HL-60 (cell line): ENCODE results near the gene SGSH.

Experiments
- DNase-seq, 2 experiments: peaks; one replicate each; pipeline ENCODE4 v3.0.0-alpha.2; 2010 to 2020; ENCODE audit warnings: low read depth in 1 of 2, low spot score in 1 of 2
- H3K27ac ChIP-seq: fragments of 250-450 bp; sonication (Bioruptor Pico); replicated peaks from 2 replicates; pipeline ENCODE4 v1.5.1; 2020; ENCODE audit warnings: mild to moderate bottlenecking, moderate library complexity
- H3K27me3 ChIP-seq: fragments of 250-450 bp; sonication (Bioruptor Pico); 2 replicates; pipeline ENCODE4 v1.5.1; 2021; ENCODE audit warnings: mild to moderate bottlenecking, moderate library complexity; ENCODE audit not compliant: insufficient read depth, poor library complexity, severe bottlenecking
- H3K4me3 ChIP-seq: replicated peaks from 2 replicates; pipeline ENCODE4 v1.5.1; 2011; ENCODE audit warnings: mild to moderate bottlenecking, control low read depth, low read length; ENCODE audit not compliant: insufficient read depth
- GABPA ChIP-seq: IDR thresholded peaks from 2 replicates; pipeline ENCODE4 v1.6.1; 2012; ENCODE audit warnings: low read depth
- POLR2AphosphoS5 ChIP-seq: IDR thresholded peaks from 2 replicates; pipeline ENCODE4 v1.6.1; 2012; ENCODE audit warnings: low read depth
- SPI1 ChIP-seq: IDR thresholded peaks from 2 replicates; pipeline ENCODE4 v1.6.1; 2012; ENCODE audit warnings: low read depth, mild to moderate bottlenecking, borderline replicate concordance
- TF ChIP-seq, protein P1 (sequence below): IDR thresholded peaks from 2 replicates; pipeline ENCODE4 v1.6.1; 2012; ENCODE audit warnings: low read depth; ENCODE audit not compliant: insufficient replicate concordance
- TF ChIP-seq, protein P2 (sequence below): IDR thresholded peaks from one replicate; pipeline ENCODE4 v1.5.1; 2011; ENCODE audit warnings: low read length, control low read depth, inconsistent platforms; ENCODE audit not compliant: insufficient read depth

Gene SGSH

DNA sequence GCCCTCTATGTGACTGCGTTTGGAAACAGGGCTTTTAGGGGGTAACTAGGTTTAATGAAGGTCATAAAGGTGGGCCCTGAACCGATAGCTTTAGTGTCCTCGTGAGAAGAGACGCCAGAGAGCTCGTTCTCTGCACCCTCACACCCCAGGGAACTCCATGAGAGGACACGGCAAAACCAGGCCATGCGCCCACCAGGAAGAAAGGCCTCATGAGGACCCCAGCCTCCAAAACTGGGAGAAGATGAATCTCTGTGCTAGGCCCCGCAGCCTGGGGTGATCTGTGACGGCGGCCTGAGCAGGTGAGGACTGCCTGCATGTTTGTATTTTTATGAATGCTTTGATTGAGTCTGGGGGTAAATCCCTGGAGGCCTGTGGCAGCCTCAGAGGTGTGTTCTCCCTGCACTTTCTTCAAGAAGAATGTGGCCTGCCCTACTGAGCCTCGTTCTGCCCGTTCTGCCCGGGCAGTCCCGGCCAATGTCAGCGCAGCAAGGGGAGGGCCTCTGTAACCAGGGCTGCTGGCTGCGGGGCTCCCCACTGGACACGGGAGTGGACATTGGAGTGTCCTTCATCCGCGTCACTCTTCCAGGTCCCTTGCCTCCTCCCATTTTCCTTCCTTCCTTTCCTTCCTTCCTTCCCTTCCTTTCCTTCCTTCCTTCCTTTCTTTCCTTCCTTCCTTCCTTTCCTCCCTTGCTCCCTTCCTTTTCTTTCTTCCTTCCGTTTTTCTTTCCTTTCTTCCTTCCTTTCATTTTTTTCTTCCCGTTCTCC lies 33.7 kb upstream of the SGSH start:
- H3K4me3 ChIP-seq: no peak overlapping the region
- H3K27ac ChIP-seq: no peak overlapping the region
- TF ChIP-seq GABPA: no peak
- TF ChIP-seq SPI1: no peak
- TF ChIP-seq, protein P1, sequence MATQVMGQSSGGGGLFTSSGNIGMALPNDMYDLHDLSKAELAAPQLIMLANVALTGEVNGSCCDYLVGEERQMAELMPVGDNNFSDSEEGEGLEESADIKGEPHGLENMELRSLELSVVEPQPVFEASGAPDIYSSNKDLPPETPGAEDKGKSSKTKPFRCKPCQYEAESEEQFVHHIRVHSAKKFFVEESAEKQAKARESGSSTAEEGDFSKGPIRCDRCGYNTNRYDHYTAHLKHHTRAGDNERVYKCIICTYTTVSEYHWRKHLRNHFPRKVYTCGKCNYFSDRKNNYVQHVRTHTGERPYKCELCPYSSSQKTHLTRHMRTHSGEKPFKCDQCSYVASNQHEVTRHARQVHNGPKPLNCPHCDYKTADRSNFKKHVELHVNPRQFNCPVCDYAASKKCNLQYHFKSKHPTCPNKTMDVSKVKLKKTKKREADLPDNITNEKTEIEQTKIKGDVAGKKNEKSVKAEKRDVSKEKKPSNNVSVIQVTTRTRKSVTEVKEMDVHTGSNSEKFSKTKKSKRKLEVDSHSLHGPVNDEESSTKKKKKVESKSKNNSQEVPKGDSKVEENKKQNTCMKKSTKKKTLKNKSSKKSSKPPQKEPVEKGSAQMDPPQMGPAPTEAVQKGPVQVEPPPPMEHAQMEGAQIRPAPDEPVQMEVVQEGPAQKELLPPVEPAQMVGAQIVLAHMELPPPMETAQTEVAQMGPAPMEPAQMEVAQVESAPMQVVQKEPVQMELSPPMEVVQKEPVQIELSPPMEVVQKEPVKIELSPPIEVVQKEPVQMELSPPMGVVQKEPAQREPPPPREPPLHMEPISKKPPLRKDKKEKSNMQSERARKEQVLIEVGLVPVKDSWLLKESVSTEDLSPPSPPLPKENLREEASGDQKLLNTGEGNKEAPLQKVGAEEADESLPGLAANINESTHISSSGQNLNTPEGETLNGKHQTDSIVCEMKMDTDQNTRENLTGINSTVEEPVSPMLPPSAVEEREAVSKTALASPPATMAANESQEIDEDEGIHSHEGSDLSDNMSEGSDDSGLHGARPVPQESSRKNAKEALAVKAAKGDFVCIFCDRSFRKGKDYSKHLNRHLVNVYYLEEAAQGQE: no peak
- TF ChIP-seq, protein P2, sequence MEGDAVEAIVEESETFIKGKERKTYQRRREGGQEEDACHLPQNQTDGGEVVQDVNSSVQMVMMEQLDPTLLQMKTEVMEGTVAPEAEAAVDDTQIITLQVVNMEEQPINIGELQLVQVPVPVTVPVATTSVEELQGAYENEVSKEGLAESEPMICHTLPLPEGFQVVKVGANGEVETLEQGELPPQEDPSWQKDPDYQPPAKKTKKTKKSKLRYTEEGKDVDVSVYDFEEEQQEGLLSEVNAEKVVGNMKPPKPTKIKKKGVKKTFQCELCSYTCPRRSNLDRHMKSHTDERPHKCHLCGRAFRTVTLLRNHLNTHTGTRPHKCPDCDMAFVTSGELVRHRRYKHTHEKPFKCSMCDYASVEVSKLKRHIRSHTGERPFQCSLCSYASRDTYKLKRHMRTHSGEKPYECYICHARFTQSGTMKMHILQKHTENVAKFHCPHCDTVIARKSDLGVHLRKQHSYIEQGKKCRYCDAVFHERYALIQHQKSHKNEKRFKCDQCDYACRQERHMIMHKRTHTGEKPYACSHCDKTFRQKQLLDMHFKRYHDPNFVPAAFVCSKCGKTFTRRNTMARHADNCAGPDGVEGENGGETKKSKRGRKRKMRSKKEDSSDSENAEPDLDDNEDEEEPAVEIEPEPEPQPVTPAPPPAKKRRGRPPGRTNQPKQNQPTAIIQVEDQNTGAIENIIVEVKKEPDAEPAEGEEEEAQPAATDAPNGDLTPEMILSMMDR: no peak
- TF ChIP-seq POLR2AphosphoS5: no peak
- no peak for DNase-seq
- no peaks in the 10 kb centered on the region for H3K27me3 ChIP-seq

DNA sequence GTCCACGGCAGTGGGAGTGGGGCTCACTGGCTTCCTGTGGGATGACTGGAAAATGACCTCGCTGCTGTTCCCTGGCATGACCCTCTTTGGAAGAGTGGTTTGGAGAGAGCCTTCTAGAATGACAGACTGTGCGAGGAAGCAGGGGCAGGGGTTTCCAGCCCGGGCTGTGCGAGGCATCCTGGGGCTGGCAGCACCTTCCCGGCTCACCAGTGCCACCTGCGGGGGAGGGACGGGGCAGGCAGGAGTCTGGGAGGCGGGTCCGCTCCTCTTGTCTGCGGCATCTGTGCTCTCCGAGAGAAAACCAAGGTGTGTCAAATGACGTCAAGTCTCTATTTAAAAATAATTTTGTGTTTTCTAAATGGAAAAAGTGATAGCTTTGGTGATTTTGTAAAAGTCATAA lies 32.7 kb upstream of the SGSH start:
- DNase-seq: peak; percentile 39 to 70

DNA sequence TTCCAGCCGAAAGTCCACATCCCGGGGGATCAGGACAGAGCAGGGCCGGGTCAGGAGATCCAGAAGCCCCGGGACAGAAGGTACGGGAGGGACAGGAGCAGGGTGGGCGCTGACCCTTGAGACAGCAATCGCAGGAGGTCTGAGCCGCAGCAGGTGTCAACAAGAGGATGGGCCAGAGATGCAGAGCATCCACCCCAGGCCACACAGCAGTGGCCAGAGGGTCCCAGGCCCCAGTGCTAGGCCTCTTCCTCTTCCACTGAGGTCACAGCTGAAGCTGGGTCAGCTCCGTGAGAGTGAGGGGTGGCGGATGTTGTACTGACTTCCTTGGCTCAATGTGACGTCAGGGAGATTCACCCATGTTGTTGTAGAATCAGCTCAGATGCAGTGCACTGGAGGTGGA lies 31.8 kb upstream of the SGSH start:
- DNase-seq: no peak
- Histone ChIP-seq H3K27ac (no peak overlapping the region), H3K4me3 (no peak overlapping the region), H3K27me3 (no peaks in the 10 kb centered on the region)
- TF ChIP-seq, protein P2: no peak

More for the DNA sequence above, 32.7 kb upstream of the SGSH start:
- no peak overlapping the region for H3K27ac ChIP-seq
- H3K4me3 ChIP-seq: no peak overlapping the region
- TF ChIP-seq GABPA (no peak), SPI1 (no peak)
- TF ChIP-seq, protein P2: peak; percentile 15
- H3K27me3 ChIP-seq: no peaks in the 10 kb centered on the region

DNA sequence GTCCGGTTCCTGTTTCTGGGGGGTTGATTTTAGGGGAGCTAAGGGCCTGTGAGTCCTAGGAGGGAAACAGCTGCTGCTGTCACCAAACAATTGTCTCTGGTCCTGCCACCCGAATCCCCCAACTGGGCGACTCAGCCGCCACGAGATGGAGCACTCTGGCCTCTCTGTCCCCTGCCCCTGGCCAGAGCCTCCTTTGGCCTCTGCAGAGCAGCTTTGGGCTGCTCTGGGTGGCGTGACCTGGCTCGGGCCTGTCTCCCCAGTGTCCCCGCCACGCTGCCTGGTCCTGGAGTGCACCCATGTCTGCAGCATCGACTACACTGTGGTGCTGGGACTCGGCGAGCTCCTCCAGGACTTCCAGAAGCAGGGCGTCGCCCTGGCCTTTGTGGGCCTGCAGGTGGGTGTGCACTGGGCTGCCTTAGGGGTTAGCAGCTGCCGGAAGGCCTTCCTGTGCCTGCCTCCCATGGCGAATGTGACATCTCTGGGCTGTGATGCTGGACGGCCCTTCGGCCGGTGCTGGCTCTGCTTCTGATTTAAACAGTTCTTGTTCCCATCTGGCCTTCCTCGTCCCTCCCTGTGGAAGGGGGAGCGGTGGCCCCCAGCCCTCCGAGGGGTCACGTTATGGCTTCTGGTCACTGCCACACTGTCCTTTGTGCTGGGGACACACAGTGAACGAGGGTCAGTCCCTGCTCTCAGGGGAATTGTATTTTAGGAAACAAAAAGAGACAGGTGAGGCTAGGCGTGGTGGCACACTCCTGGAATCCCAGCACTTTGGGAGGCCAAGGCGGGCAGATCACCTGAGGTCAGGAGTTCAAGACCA lies 29.0 kb upstream of the SGSH start:
- no peak for DNase-seq
- Histone ChIP-seq H3K27ac (no peak overlapping the region), H3K4me3 (no peak overlapping the region), H3K27me3 (no peaks in the 10 kb centered on the region)
- TF ChIP-seq GABPA (no peak), POLR2AphosphoS5 (no peak), SPI1 (no peak)
- TF ChIP-seq, protein P1: no peak
- TF ChIP-seq, protein P2: no peak
